Mesodermal cell (in vitro differentiated cells): ENCODE results near the gene HDAC5.

Experiments
- H3K27ac ChIP-seq: 2 replicates; pipeline ENCODE4 v1.7.0; 2013; ENCODE audit warnings: mild to moderate bottlenecking, low read depth, low read length, moderate library complexity; ENCODE audit not compliant: severe bottlenecking
- H3K36me3 ChIP-seq: 2 replicates; pipeline ENCODE4 v1.7.1; 2013; ENCODE audit warnings: mild to moderate bottlenecking, low read length, moderate library complexity; ENCODE audit not compliant: control insufficient read depth, insufficient read depth
- H3K4me1 ChIP-seq: one replicate; pipeline ENCODE4 v1.7.1; 2013; ENCODE audit warnings: mild to moderate bottlenecking, low read length; ENCODE audit not compliant: insufficient read depth, control insufficient read depth, poor library complexity, severe bottlenecking
- H3K4me3 ChIP-seq: 2 replicates; pipeline ENCODE4 v1.7.0; 2013; ENCODE audit warnings: low read length, control low read depth, mild to moderate bottlenecking; ENCODE audit not compliant: insufficient read depth, poor library complexity, severe bottlenecking; ENCODE audit errors: extremely low read depth
- H3K9me3 ChIP-seq: 2 replicates; pipeline ENCODE4 v1.7.1; 2013; ENCODE audit warnings: mild to moderate bottlenecking, low read length, moderate library complexity; ENCODE audit not compliant: control insufficient read depth
- WGBS, 2 experiments: methylation state at CpG; one replicate each; pipeline ENCODE4 v1.1.5; 2013; ENCODE audit warnings: missing lambda C conversion rate in 2 of 2; ENCODE audit not compliant: insufficient coverage in 2 of 2; 5-methylcytosine and 5-hydroxymethylcytosine counted together

The HDAC5 gene

GRCh38 chr17:44118427-44119050 lies 4.9 kb downstream of the HDAC5 start:
- Histone ChIP-seq H3K4me3 (no peak overlapping the region), H3K36me3 (peaks cover 36% of the 10 kb centered on the region), H3K27ac (no peak overlapping the region), H3K9me3 (no peaks in the 10 kb centered on the region), H3K4me1 (peaks cover 29% of the 10 kb centered on the region)
- WGBS, 2 experiments: 75 to 77% methylated on average over 8 to 9 of the region's 10 CpGs

DNA sequence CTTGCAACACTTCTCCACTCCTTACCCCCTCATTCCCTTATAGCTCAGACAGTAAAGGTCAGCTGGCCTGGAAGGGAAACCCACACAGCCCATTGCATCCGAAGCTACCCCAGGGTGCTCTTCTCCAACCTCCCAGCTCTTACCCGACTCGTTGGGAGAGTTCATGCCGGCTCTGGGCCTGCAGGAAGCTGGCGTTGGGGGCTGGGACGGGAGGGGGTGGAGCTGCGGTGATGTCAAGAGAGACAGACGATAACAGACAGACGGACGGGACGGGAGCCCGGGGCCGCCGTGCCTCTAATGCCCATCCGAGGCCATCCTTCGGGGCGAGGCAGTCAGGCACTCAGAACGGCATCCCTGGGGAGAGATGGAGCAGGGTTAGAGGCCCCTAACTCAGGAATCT lies 6.1 kb downstream of the HDAC5 start:
- no peak overlapping the region for H3K27ac ChIP-seq
- 75 to 76% methylated on average over 17 to 18 of the region's 18 CpGs for WGBS, 2 experiments
- H3K9me3 ChIP-seq: no peaks in the 10 kb centered on the region
- H3K4me3 ChIP-seq: no peak overlapping the region
- H3K4me1 ChIP-seq: peaks cover 38% of the 10 kb centered on the region
- peaks cover 36% of the 10 kb centered on the region for H3K36me3 ChIP-seq

GRCh38 chr17:44115585-44116415 lies 7.6 kb downstream of the HDAC5 start:
- Histone ChIP-seq H3K4me3 (no peak overlapping the region), H3K4me1 (peaks cover 42% of the 10 kb centered on the region), H3K27ac (no peak overlapping the region), H3K36me3 (peaks cover 36% of the 10 kb centered on the region), H3K9me3 (no peaks in the 10 kb centered on the region)
- WGBS, 2 experiments: 66 to 80% methylated on average over 7 to 11 of the region's 11 CpGs

DNA sequence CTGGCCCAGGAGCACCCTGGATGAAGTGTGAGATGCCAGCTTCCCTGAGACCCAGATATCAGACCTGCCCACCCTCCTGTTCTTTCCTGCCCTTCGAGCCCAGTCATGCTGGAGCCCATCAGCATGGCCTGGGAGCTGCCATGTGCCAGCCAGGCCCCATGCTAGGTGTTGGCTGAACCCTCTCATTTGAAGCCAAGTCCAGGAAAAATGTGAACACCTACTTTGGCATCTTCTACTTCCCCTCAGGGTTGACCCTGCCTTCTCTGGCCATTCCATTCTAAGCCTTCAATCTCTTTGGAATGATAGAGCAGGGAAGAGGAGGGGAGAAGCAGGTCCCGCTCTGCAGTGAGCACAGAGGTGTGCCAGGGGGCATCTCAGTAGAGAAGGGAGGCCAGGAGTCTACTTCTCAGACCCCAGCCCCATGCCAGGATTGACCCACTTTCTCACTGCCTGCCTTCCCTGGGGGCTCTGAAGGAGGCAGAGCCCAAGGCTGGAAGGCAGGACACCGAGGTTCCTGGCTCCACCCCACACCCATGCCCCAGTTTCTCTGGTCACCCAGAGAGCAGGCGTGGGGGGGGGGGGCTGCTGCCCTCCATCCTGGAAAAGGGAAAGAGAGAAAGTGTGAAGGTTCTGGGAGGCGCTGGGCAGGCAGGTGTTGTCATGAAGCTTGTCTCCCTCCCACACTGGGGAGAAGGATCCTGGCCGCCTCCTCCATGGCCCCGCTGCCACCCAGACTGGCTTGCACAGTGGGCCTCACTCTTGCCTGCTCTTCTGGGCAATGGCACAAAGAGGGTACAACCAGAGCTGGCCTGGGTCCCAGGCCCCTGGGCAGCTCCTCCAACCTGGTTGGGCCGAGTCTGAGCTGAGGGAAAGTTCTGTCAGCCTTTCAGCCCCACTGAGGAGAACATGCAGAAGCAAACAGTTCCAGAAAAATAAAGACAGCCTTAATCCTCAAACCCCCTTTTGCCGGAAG lies 9.3 kb downstream of the HDAC5 start:
- no peaks in the 10 kb centered on the region for H3K9me3 ChIP-seq
- no peak overlapping the region for H3K4me3 ChIP-seq
- no peak overlapping the region for H3K27ac ChIP-seq
- peaks cover 53% of the 10 kb centered on the region for H3K4me1 ChIP-seq
- peaks cover 45% of the 10 kb centered on the region for H3K36me3 ChIP-seq
- 92 to 98% methylated on average over 4 to 5 of the region's 9 CpGs for WGBS, 2 experiments

- Histone ChIP-seq H3K9me3 (no peaks in the 10 kb centered on the region), H3K27ac (no peak overlapping the region), H3K4me3 (no peak overlapping the region), H3K36me3 (peaks cover 45% of the 10 kb centered on the region), H3K4me1 (peaks cover 54% of the 10 kb centered on the region)
- WGBS, 2 experiments: 80 to 100% methylated on average over 1 of the region's 1 CpG
These were observed 10.1 kb downstream of the HDAC5 start for GRCh38 chr17:44113382-44113781.

GRCh38 chr17:44112284-44113280 lies 10.9 kb downstream of the HDAC5 start:
- 83 to 100% methylated on average over 3 of the region's 4 CpGs for WGBS, 2 experiments
- no peak overlapping the region for H3K27ac ChIP-seq
- H3K4me3 ChIP-seq: no peak overlapping the region

DNA sequence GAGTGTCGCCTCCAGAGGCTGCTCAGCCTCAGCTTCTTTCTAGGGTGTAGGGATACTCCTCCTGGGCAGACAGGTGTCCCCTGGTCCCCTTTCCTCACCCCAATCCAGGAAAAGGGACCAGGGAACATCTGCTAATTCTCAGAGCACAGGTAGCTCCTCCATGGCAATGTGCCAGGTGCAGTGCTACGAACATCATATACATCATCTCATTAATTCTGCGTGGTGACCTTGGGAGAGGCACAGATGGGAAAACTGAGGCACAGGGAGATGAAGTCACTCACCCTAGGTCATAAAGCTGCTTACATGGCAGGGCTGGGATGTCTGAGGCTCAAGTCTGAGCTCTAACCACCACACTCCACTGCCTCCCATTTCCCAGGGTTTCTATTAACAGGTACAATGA lies 11.7 kb downstream of the HDAC5 start:
- H3K4me3 ChIP-seq: no peak overlapping the region
- peaks cover 70% of the 10 kb centered on the region for H3K4me1 ChIP-seq
- H3K27ac ChIP-seq: peak overlapping the region; percentile 37
- 100% methylated on average over 1 of the region's 3 CpGs; no CpG with 5 or more reads in 1 of the 2 experiments for WGBS, 2 experiments
- no peaks in the 10 kb centered on the region for H3K9me3 ChIP-seq
- H3K36me3 ChIP-seq: peaks cover 39% of the 10 kb centered on the region

More at GRCh38 chr17:44112284-44113280, 10.9 kb downstream of the HDAC5 start:
- Histone ChIP-seq H3K36me3 (peaks cover 45% of the 10 kb centered on the region), H3K4me1 (peaks cover 62% of the 10 kb centered on the region), H3K9me3 (no peaks in the 10 kb centered on the region)

DNA sequence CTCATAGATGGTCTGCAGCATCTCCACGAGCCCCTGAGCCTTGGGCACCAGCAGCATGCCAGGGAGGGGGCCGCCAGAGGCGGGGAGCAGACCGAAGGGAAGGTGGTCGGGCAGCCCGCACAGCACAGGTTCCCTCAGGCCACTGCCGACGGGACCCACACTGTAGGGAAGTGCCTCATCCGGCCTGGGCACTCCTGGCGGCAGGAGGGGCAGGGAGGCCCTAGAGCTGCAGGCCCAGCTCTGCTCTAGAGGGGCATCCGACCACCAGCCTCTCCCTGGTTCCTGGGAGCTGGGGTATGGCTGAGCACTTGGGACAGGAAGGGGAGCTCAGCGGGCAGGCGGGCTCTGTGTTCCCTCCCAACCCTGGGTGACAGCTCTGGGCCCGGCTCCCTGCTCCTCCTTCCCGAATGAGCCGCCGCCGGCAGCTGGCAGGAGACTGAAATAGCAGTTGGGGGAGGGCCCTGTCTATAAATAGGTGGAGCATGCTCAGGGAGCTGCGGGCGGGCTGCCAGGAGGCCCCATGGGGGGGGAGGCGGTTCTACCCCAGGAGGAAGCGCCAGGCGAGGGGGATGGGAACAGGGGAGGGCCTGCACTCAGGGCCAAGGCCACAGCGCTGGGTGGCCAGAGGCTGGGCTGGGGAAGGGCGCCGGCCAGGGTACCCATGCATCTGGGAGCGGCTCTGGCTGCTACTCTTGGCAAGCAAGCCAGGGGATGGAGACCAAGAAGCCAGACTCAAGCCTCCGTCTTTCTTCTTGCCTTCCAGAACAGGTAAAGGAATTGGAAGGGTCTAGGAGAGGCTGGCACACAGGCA lies 12.4 kb downstream of the HDAC5 start:
- H3K36me3 ChIP-seq: peaks cover 34% of the 10 kb centered on the region
- H3K4me1 ChIP-seq: peaks cover 76% of the 10 kb centered on the region
- H3K4me3 ChIP-seq: peak overlapping the region; percentile 20
- peak overlapping the region; percentile 37 for H3K27ac ChIP-seq
- WGBS, 2 experiments: 9 to 16% methylated on average over 23 to 26 of the region's 28 CpGs
- no peaks in the 10 kb centered on the region for H3K9me3 ChIP-seq

- 88 to 94% methylated on average over 8 of the region's 10 CpGs for WGBS, 2 experiments
- Histone ChIP-seq H3K4me3 (peak overlapping the region; percentile 20), H3K9me3 (no peaks in the 10 kb centered on the region), H3K4me1 (peaks cover 80% of the 10 kb centered on the region), H3K36me3 (peaks cover 26% of the 10 kb centered on the region), H3K27ac (no peak overlapping the region)
These were observed 13.3 kb downstream of the HDAC5 start for GRCh38 chr17:44110011-44110686.
